Measurements from ENCODE around the gene TMC8. TPM values are rescaled to one million over a fixed set of nuclear protein-coding genes. Genes with fewer than 3 reads are reported as not detected.

Gene TMC8
- polyA plus RNA-seq, 2 of the 4 experiments (the other 2 are of a cell fraction) = 0.14 to 0.26 TPM

- ChIA-PET POLR2A (no interaction called here), CTCF (interaction anchor here (1.3 to 13.2 kb wide), 5 partner anchors 13 to 79 kb away, joined by 4 to 295 read pairs (median 105); partner anchors contain the start of genes AFMID, C17orf99 and TK1)
- Histone ChIP-seq H3K4me1 (peaks cover 34% of the 10 kb centered on the region), H3K4me2 (peak overlapping the region; percentile 22; the same call in 2 of the 3 replicates), H3K4me3 (no peak overlapping the region), H3K27ac (peak overlapping the region in 1 of 2 experiments; percentile 29; a peak in 3 of 6 replicates), H3K9me3 (no peaks in the 10 kb centered on the region)
- DNase-seq (ENCODE audit: low read depth in 1 of 2, low spot score in 1 of 2) (peak in 1 of 2 experiments; percentile 46), FAIRE-seq (no peak), ATAC-seq (peak in 1 of 2 experiments; percentile 4; a peak in 2 of 6 replicates)
- 53% methylated on average over 19 of the region's 19 CpGs for WGBS (ENCODE audit: missing lambda C conversion rate)
- TF ChIP-seq MYC (IDR thresholded peaks at IDR 0.05; ENCODE audit: borderline replicate concordance, low read length) (no peak), FOSL2 (IDR thresholded peaks at IDR 0.05) (no peak), FOSL2 (CRISPR knock-in tag; IDR thresholded peaks at IDR 0.05) (no peak), EHMT2 (IDR thresholded peaks at IDR 0.05; ENCODE audit: low read depth) (no peak), JUNB (IDR thresholded peaks at IDR 0.05) (no peak), ESRRA (IDR thresholded peaks at IDR 0.05; ENCODE audit: borderline replicate concordance, low read length) (no peak), RFX5 (IDR thresholded peaks at IDR 0.05) (no peak), HEYL (CRISPR knock-in tag; IDR thresholded peaks at IDR 0.05) (no peak), SMC3 (IDR thresholded peaks at IDR 0.05) (no peak), CTCF (IDR thresholded peaks at IDR 0.05) (no peak), EHF (CRISPR knock-in tag; IDR thresholded peaks at IDR 0.05) (no peak), NR3C1 (IDR thresholded peaks at IDR 0.05) (no peak), ZFP36 (IDR thresholded peaks at IDR 0.05; ENCODE audit: borderline replicate concordance, partially characterized antibody) (no peak), EP300 (IDR thresholded peaks at IDR 0.05) (no peak), CBX8 (IDR thresholded peaks at IDR 0.05) (no peak), ZC3H11A (IDR thresholded peaks at IDR 0.05) (no peak), NFE2L2 (conservative IDR thresholded peaks at IDR 0.05; ENCODE audit: low read length) (no peak), CBX2 (IDR thresholded peaks at IDR 0.05; ENCODE audit: borderline replicate concordance, low read depth) (no peak), HOXA7 (CRISPR knock-in tag; IDR thresholded peaks at IDR 0.05) (peak; percentile 37; the same call in 1 of the 2 replicates), JUN (IDR thresholded peaks at IDR 0.05) (peak in 1 of 2 experiments; percentile 21; a peak in 1 of 5 replicates), SREBF2 (IDR thresholded peaks at IDR 0.05) (no peak), KDM5A (IDR thresholded peaks at IDR 0.05) (no peak), MAFK (IDR thresholded peaks at IDR 0.05; ENCODE audit: partially characterized antibody) (no peak), FOSB (CRISPR knock-in tag; IDR thresholded peaks at IDR 0.05) (peak; percentile 55; the same call in 1 of the 2 replicates), NPAS2 (CRISPR knock-in tag; IDR thresholded peaks at IDR 0.05; ENCODE audit: borderline replicate concordance) (no peak), HOXB5 (CRISPR knock-in tag; IDR thresholded peaks at IDR 0.05) (no peak), POLR2AphosphoS2 (conservative IDR thresholded peaks at IDR 0.05; ENCODE audit: low read length) (peak; percentile 66; the same call in 1 of the 2 replicates)
- TF ChIP-seq, protein P1, sequence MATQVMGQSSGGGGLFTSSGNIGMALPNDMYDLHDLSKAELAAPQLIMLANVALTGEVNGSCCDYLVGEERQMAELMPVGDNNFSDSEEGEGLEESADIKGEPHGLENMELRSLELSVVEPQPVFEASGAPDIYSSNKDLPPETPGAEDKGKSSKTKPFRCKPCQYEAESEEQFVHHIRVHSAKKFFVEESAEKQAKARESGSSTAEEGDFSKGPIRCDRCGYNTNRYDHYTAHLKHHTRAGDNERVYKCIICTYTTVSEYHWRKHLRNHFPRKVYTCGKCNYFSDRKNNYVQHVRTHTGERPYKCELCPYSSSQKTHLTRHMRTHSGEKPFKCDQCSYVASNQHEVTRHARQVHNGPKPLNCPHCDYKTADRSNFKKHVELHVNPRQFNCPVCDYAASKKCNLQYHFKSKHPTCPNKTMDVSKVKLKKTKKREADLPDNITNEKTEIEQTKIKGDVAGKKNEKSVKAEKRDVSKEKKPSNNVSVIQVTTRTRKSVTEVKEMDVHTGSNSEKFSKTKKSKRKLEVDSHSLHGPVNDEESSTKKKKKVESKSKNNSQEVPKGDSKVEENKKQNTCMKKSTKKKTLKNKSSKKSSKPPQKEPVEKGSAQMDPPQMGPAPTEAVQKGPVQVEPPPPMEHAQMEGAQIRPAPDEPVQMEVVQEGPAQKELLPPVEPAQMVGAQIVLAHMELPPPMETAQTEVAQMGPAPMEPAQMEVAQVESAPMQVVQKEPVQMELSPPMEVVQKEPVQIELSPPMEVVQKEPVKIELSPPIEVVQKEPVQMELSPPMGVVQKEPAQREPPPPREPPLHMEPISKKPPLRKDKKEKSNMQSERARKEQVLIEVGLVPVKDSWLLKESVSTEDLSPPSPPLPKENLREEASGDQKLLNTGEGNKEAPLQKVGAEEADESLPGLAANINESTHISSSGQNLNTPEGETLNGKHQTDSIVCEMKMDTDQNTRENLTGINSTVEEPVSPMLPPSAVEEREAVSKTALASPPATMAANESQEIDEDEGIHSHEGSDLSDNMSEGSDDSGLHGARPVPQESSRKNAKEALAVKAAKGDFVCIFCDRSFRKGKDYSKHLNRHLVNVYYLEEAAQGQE (IDR thresholded peaks at IDR 0.05) = no peak
- TF ChIP-seq, protein P2, sequence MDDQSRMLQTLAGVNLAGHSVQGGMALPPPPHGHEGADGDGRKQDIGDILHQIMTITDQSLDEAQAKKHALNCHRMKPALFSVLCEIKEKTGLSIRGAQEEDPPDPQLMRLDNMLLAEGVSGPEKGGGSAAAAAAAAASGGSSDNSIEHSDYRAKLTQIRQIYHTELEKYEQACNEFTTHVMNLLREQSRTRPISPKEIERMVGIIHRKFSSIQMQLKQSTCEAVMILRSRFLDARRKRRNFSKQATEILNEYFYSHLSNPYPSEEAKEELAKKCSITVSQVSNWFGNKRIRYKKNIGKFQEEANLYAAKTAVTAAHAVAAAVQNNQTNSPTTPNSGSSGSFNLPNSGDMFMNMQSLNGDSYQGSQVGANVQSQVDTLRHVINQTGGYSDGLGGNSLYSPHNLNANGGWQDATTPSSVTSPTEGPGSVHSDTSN (IDR thresholded peaks at IDR 0.05) = no peak; the same call in 1 of the 2 replicates
- TF ChIP-seq, protein P3, sequence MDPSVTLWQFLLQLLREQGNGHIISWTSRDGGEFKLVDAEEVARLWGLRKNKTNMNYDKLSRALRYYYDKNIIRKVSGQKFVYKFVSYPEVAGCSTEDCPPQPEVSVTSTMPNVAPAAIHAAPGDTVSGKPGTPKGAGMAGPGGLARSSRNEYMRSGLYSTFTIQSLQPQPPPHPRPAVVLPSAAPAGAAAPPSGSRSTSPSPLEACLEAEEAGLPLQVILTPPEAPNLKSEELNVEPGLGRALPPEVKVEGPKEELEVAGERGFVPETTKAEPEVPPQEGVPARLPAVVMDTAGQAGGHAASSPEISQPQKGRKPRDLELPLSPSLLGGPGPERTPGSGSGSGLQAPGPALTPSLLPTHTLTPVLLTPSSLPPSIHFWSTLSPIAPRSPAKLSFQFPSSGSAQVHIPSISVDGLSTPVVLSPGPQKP (IDR thresholded peaks at IDR 0.05; ENCODE audit: low read depth, low read length) = no peak
- TF ChIP-seq, protein P4, sequence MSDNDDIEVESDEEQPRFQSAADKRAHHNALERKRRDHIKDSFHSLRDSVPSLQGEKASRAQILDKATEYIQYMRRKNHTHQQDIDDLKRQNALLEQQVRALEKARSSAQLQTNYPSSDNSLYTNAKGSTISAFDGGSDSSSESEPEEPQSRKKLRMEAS (IDR thresholded peaks at IDR 0.05) = no peak
- TF ChIP-seq, protein P5, sequence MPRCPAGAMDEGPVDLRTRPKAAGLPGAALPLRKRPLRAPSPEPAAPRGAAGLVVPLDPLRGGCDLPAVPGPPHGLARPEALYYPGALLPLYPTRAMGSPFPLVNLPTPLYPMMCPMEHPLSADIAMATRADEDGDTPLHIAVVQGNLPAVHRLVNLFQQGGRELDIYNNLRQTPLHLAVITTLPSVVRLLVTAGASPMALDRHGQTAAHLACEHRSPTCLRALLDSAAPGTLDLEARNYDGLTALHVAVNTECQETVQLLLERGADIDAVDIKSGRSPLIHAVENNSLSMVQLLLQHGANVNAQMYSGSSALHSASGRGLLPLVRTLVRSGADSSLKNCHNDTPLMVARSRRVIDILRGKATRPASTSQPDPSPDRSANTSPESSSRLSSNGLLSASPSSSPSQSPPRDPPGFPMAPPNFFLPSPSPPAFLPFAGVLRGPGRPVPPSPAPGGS (IDR thresholded peaks at IDR 0.05) = no peak
Observed at GRCh38 chr17:78172249-78173051, 41.9 kb downstream of the TMC8 start.
